ENCODE results near the gene KRT84. TPM values are rescaled to one million over a fixed set of nuclear protein-coding genes. Genes with fewer than 3 reads are reported as not detected.

The KRT84 gene
- total RNA-seq, 1 donor = not detected

- TF ChIP-seq, protein P1, sequence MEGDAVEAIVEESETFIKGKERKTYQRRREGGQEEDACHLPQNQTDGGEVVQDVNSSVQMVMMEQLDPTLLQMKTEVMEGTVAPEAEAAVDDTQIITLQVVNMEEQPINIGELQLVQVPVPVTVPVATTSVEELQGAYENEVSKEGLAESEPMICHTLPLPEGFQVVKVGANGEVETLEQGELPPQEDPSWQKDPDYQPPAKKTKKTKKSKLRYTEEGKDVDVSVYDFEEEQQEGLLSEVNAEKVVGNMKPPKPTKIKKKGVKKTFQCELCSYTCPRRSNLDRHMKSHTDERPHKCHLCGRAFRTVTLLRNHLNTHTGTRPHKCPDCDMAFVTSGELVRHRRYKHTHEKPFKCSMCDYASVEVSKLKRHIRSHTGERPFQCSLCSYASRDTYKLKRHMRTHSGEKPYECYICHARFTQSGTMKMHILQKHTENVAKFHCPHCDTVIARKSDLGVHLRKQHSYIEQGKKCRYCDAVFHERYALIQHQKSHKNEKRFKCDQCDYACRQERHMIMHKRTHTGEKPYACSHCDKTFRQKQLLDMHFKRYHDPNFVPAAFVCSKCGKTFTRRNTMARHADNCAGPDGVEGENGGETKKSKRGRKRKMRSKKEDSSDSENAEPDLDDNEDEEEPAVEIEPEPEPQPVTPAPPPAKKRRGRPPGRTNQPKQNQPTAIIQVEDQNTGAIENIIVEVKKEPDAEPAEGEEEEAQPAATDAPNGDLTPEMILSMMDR (IDR thresholded peaks at IDR 0.05; ENCODE audit: extremely low read depth, low read depth, low read length) = no peak
- Histone ChIP-seq H3K9me3 (ENCODE audit: low read depth, low read length) (no peaks in the 10 kb centered on the region), H3K79me2 (ENCODE audit: insufficient read depth, low read length) (no peaks in the 10 kb centered on the region), H3K36me3 (ENCODE audit: insufficient read depth, low read length) (no peaks in the 10 kb centered on the region), H3K27me3 (ENCODE audit: insufficient read depth, low read length) (peaks cover 52% of the 10 kb centered on the region), H3K4me3 (ENCODE audit: insufficient read depth, low read length) (no peak overlapping the region), H2AFZ (ENCODE audit: low read length) (peak overlapping the region; percentile 58), H3K4me2 (ENCODE audit: insufficient read depth, low read length) (peak overlapping the region; percentile 55), H4K20me1 (ENCODE audit: insufficient read depth, low read length) (no peaks in the 10 kb centered on the region), H3K4me1 (ENCODE audit: insufficient read depth, low read length) (peaks cover 7% of the 10 kb centered on the region), H3K27ac (ENCODE audit: low read depth, low read length) (no peak overlapping the region)
- DNase-seq (ENCODE audit: insufficient read length, low spot score, missing footprints) = peak; percentile 87
Observed at GRCh38 chr12:52389313-52390207, 4.1 kb upstream of the KRT84 start.

DNA sequence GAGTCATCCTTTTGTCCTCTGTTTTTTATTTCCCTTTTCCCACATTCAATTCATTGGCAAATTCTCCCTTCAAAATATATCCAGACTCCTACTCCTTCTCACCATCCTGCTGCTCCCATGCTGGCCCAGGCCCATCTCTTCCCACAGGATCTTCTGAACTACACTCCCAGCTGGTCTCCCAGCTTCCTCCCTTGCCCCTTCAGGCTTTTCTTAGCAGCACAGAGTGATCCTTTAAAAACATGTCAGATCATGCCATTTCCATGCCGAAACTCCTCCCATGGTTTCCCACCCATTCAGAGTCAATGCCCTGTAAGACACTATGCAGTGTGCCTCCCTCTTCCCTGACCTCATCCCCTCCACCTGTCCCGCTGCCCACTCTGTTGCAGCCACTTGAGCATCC lies 2.4 kb upstream of the KRT84 start:
- no peak for DNase-seq (ENCODE audit: insufficient read length, low spot score, missing footprints)
- H3K4me2 ChIP-seq (ENCODE audit: insufficient read depth, low read length) = no peak overlapping the region
- TF ChIP-seq, protein P1 (IDR thresholded peaks at IDR 0.05; ENCODE audit: extremely low read depth, low read depth, low read length) = no peak
- H3K27ac ChIP-seq (ENCODE audit: low read depth, low read length) = no peak overlapping the region
- no peaks in the 10 kb centered on the region for H3K9me3 ChIP-seq (ENCODE audit: low read depth, low read length)
- peaks cover 52% of the 10 kb centered on the region for H3K27me3 ChIP-seq (ENCODE audit: insufficient read depth, low read length)
- no peaks in the 10 kb centered on the region for H3K79me2 ChIP-seq (ENCODE audit: insufficient read depth, low read length)
- H4K20me1 ChIP-seq (ENCODE audit: insufficient read depth, low read length) = no peaks in the 10 kb centered on the region
- H3K4me3 ChIP-seq (ENCODE audit: insufficient read depth, low read length) = no peak overlapping the region
- peaks cover 7% of the 10 kb centered on the region for H3K4me1 ChIP-seq (ENCODE audit: insufficient read depth, low read length)
- H3K36me3 ChIP-seq (ENCODE audit: insufficient read depth, low read length) = no peaks in the 10 kb centered on the region
- H2AFZ ChIP-seq (ENCODE audit: low read length) = no peak overlapping the region

- peak; percentile 46 for DNase-seq (ENCODE audit: insufficient read length, low spot score, missing footprints)
- H3K9me3 ChIP-seq (ENCODE audit: low read depth, low read length) = no peaks in the 10 kb centered on the region
- H3K27me3 ChIP-seq (ENCODE audit: insufficient read depth, low read length) = peaks cover 59% of the 10 kb centered on the region
- H3K27ac ChIP-seq (ENCODE audit: low read depth, low read length) = no peak overlapping the region
- no peaks in the 10 kb centered on the region for H3K4me1 ChIP-seq (ENCODE audit: insufficient read depth, low read length)
- TF ChIP-seq, protein P1 (IDR thresholded peaks at IDR 0.05; ENCODE audit: extremely low read depth, low read depth, low read length) = no peak
- H4K20me1 ChIP-seq (ENCODE audit: insufficient read depth, low read length) = no peaks in the 10 kb centered on the region
- no peaks in the 10 kb centered on the region for H3K36me3 ChIP-seq (ENCODE audit: insufficient read depth, low read length)
- H3K4me2 ChIP-seq (ENCODE audit: insufficient read depth, low read length) = no peak overlapping the region
- H3K79me2 ChIP-seq (ENCODE audit: insufficient read depth, low read length) = no peaks in the 10 kb centered on the region
- H3K4me3 ChIP-seq (ENCODE audit: insufficient read depth, low read length) = no peak overlapping the region
- H2AFZ ChIP-seq (ENCODE audit: low read length) = no peak overlapping the region
Observed at GRCh38 chr12:52383331-52383730, 2.1 kb downstream of the KRT84 start.

DNA sequence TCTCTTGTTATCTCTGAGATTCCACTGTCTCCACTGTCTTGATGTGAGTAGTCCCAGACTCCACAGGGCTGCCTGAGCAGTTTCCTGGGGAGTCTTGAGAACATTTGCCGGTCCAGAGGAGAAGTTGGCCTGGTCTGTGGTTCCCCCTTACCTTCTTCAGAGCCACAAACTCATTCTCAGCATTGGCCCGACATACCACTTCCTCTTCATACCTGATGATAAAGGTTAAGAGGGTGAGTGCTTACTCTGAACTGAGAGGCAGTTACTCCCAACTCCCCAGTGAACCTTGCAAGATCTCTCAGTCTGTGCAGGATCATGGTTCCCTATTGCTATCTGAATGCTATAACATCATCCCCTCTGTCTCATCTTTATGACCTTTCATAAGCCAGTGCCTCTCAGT lies 2.6 kb downstream of the KRT84 start:
- H4K20me1 ChIP-seq (ENCODE audit: insufficient read depth, low read length) = no peaks in the 10 kb centered on the region
- no peak overlapping the region for H3K4me2 ChIP-seq (ENCODE audit: insufficient read depth, low read length)

More for the DNA sequence above, 2.6 kb downstream of the KRT84 start:
- Histone ChIP-seq H3K9me3 (ENCODE audit: low read depth, low read length) (no peaks in the 10 kb centered on the region), H2AFZ (ENCODE audit: low read length) (no peak overlapping the region), H3K4me1 (ENCODE audit: insufficient read depth, low read length) (no peaks in the 10 kb centered on the region), H3K27ac (ENCODE audit: low read depth, low read length) (no peak overlapping the region), H3K4me3 (ENCODE audit: insufficient read depth, low read length) (no peak overlapping the region), H3K79me2 (ENCODE audit: insufficient read depth, low read length) (no peaks in the 10 kb centered on the region), H3K27me3 (ENCODE audit: insufficient read depth, low read length) (peaks cover 54% of the 10 kb centered on the region), H3K36me3 (ENCODE audit: insufficient read depth, low read length) (no peaks in the 10 kb centered on the region)
- TF ChIP-seq, protein P1 (IDR thresholded peaks at IDR 0.05; ENCODE audit: extremely low read depth, low read depth, low read length) = no peak
- DNase-seq (ENCODE audit: insufficient read length, low spot score, missing footprints) = no peak
